ENCODE measurements around the gene NPR3. TPM values are rescaled to one million over a fixed set of nuclear protein-coding genes. Genes with fewer than 3 reads are reported as not detected.

Gene NPR3
- total RNA-seq, 4 donors from 2014 or later: 25.4 to 45.1 (median 31.5) TPM

- no peak for DNase-seq
- H3K4me1 ChIP-seq: peaks cover 9 to 10% of the 10 kb centered on the region in 2 donors
Measured at GRCh38 chr5:32783661-32784060, 72.5 kb downstream of the NPR3 start.

GRCh38 chr5:32785611-32786254, 74.6 kb downstream of the NPR3 start:
- Histone ChIP-seq H3K4me1 (peaks cover 3 to 4% of the 10 kb centered on the region in 2 donors), H3K4me3 (replicated peaks in 1 of 3) (no peak overlapping the region), H3K27ac (no peak overlapping the region), H3K36me3 (no peaks in the 10 kb centered on the region), H3K9me3 (no peaks in the 10 kb centered on the region), H3K27me3 (no peaks in the 10 kb centered on the region)
- 71 to 89% methylated on average over 3 of the region's 3 CpGs for WGBS, 2 donors
- no peak for TF ChIP-seq CTCF (IDR thresholded peaks at IDR 0.05)
- intact Hi-C loops (cut with DNase I): no loop called here
- DNase-seq: no peak

More at GRCh38 chr5:32783661-32784060, 72.5 kb downstream of the NPR3 start:
- Histone ChIP-seq H3K36me3 (no peaks in the 10 kb centered on the region), H3K27ac (no peak overlapping the region), H3K4me3 (replicated peaks in 1 of 3) (no peak overlapping the region), H3K27me3 (no peaks in the 10 kb centered on the region), H3K9me3 (no peaks in the 10 kb centered on the region)
- intact Hi-C loops (cut with DNase I): no loop called here
- TF ChIP-seq POLR2A (IDR thresholded peaks at IDR 0.05) (no peak), CTCF (IDR thresholded peaks at IDR 0.05) (no peak)
- 96 to 98% methylated on average over 4 of the region's 4 CpGs for whole genome bisulfite sequencing, 2 donors

- Histone ChIP-seq H3K27ac (no peak overlapping the region), H3K4me1 (no peaks in the 10 kb centered on the region), H3K9me3 (no peaks in the 10 kb centered on the region), H3K4me3 (replicated peaks in 1 of 3) (no peak overlapping the region), H3K36me3 (no peaks in the 10 kb centered on the region), H3K27me3 (no peaks in the 10 kb centered on the region)
- intact Hi-C loops (cut with DNase I): no loop called here
- TF ChIP-seq POLR2A (IDR thresholded peaks at IDR 0.05) (no peak), CTCF (IDR thresholded peaks at IDR 0.05) (no peak)
- 92% methylated on average over 4 of the region's 4 CpGs for WGBS, 2 donors
- no peak for DNase-seq
Measured at GRCh38 chr5:32786311-32786710, 75.2 kb downstream of the NPR3 start.

GRCh38 chr5:32790411-32790951, 79.4 kb downstream of the NPR3 start:
- Histone ChIP-seq H3K27me3 (no peaks in the 10 kb centered on the region), H3K4me3 (replicated peaks in 1 of 3) (no peak overlapping the region), H3K27ac (no peak overlapping the region), H3K36me3 (no peaks in the 10 kb centered on the region), H3K4me1 (no peaks in the 10 kb centered on the region), H3K9me3 (no peaks in the 10 kb centered on the region)
- no peak for DNase-seq
- intact Hi-C loops (cut with DNase I): no loop called here
- no peak for TF ChIP-seq CTCF (IDR thresholded peaks at IDR 0.05)
- TF ChIP-seq POLR2A (IDR thresholded peaks at IDR 0.05): no peak
- 68 to 80% methylated on average over 2 of the region's 2 CpGs for WGBS, 2 donors

GRCh38 chr5:32791536-32792243, 80.6 kb downstream of the NPR3 start:
- 61 to 63% methylated on average over 9 of the region's 9 CpGs for WGBS, 2 donors
- TF ChIP-seq POLR2A (IDR thresholded peaks at IDR 0.05): no peak
- TF ChIP-seq CTCF (IDR thresholded peaks at IDR 0.05): no peak

More at GRCh38 chr5:32791536-32792243, 80.6 kb downstream of the NPR3 start:
- Histone ChIP-seq H3K27ac (no peak overlapping the region), H3K36me3 (no peaks in the 10 kb centered on the region), H3K4me1 (no peaks in the 10 kb centered on the region), H3K4me3 (replicated peaks in 1 of 3) (no peak overlapping the region), H3K27me3 (no peaks in the 10 kb centered on the region), H3K9me3 (no peaks in the 10 kb centered on the region)
- no peak for DNase-seq
- intact Hi-C loops (cut with DNase I): no loop called here

All from thyroid gland (tissue), 4 donors.